ENCODE data around the gene GALNT10. TPM values are rescaled to one million over a fixed set of nuclear protein-coding genes. Genes with fewer than 3 reads are reported as not detected.

GALNT10 gene
- total RNA-seq, 1 experiment from 2014 or later = 18.6 TPM

GRCh38 chr5:154193701-154194121, 3.2 kb downstream of the GALNT10 start:
- H3K27ac ChIP-seq = no peak overlapping the region
- peaks cover 13% of the 10 kb centered on the region for H3K4me1 ChIP-seq

GRCh38 chr5:154194345-154195329, 4.1 kb downstream of the GALNT10 start:
- Histone ChIP-seq H3K27me3 (no peaks in the 10 kb centered on the region), H3K4me3 (no peak overlapping the region), H3K9me3 (replicated peaks) (no peaks in the 10 kb centered on the region), H3K4me1 (peaks cover 13% of the 10 kb centered on the region), H3K36me3 (peaks cover 2% of the 10 kb centered on the region; the same call in 1 of the 2 replicates), H3K27ac (no peak overlapping the region)
- peak; percentile 45 to 67 for DNase-seq

More at GRCh38 chr5:154193701-154194121, 3.2 kb downstream of the GALNT10 start:
- DNase-seq = no peak
- Histone ChIP-seq H3K36me3 (no peaks in the 10 kb centered on the region; the same call in 1 of the 2 replicates), H3K4me3 (no peak overlapping the region), H3K9me3 (replicated peaks) (no peaks in the 10 kb centered on the region), H3K27me3 (no peaks in the 10 kb centered on the region)

GRCh38 chr5:154196281-154196680, 5.7 kb downstream of the GALNT10 start:
- Histone ChIP-seq H3K4me3 (no peak overlapping the region), H3K27ac (no peak overlapping the region), H3K9me3 (replicated peaks) (no peaks in the 10 kb centered on the region), H3K27me3 (no peaks in the 10 kb centered on the region), H3K36me3 (peaks cover 4% of the 10 kb centered on the region; the same call in 1 of the 2 replicates), H3K4me1 (peaks cover 13% of the 10 kb centered on the region)
- no peak for DNase-seq

GRCh38 chr5:154196955-154197652, 6.6 kb downstream of the GALNT10 start:
- peaks cover 4% of the 10 kb centered on the region; the same call in 1 of the 2 replicates for H3K36me3 ChIP-seq
- peaks cover 13% of the 10 kb centered on the region for H3K4me1 ChIP-seq
- no peak overlapping the region for H3K4me3 ChIP-seq
- no peak overlapping the region for H3K27ac ChIP-seq
- no peak for DNase-seq
- no peaks in the 10 kb centered on the region for H3K9me3 ChIP-seq (replicated peaks)
- H3K27me3 ChIP-seq = no peaks in the 10 kb centered on the region

- H3K36me3 ChIP-seq = peaks cover 4% of the 10 kb centered on the region; the same call in 1 of the 2 replicates
- no peak overlapping the region for H3K4me3 ChIP-seq
- H3K9me3 ChIP-seq (replicated peaks) = no peaks in the 10 kb centered on the region
- H3K4me1 ChIP-seq = peaks cover 13% of the 10 kb centered on the region
- H3K27me3 ChIP-seq = no peaks in the 10 kb centered on the region
- DNase-seq = no peak
- H3K27ac ChIP-seq = no peak overlapping the region
Observed at GRCh38 chr5:154197801-154198491, 7.4 kb downstream of the GALNT10 start.

GRCh38 chr5:154198611-154199230, 8.2 kb downstream of the GALNT10 start:
- H3K27ac ChIP-seq = no peak overlapping the region
- peaks cover 13% of the 10 kb centered on the region for H3K4me1 ChIP-seq
- no peak for DNase-seq
- H3K4me3 ChIP-seq = no peak overlapping the region
- H3K9me3 ChIP-seq (replicated peaks) = no peaks in the 10 kb centered on the region
- H3K36me3 ChIP-seq = peaks cover 4% of the 10 kb centered on the region; the same call in 1 of the 2 replicates
- H3K27me3 ChIP-seq = no peaks in the 10 kb centered on the region

- H3K36me3 ChIP-seq = peaks cover 4% of the 10 kb centered on the region; the same call in 1 of the 2 replicates
- DNase-seq = no peak
- no peaks in the 10 kb centered on the region for H3K27me3 ChIP-seq
- peaks cover 7% of the 10 kb centered on the region for H3K4me1 ChIP-seq
- no peak overlapping the region for H3K4me3 ChIP-seq
- no peaks in the 10 kb centered on the region for H3K9me3 ChIP-seq (replicated peaks)
- H3K27ac ChIP-seq = no peak overlapping the region
Observed at GRCh38 chr5:154199263-154199662, 8.7 kb downstream of the GALNT10 start.

GRCh38 chr5:154199671-154200220, 9.2 kb downstream of the GALNT10 start:
- no peak for DNase-seq
- Histone ChIP-seq H3K9me3 (replicated peaks) (no peaks in the 10 kb centered on the region), H3K36me3 (peaks cover 4% of the 10 kb centered on the region; the same call in 1 of the 2 replicates), H3K27me3 (no peaks in the 10 kb centered on the region), H3K4me3 (no peak overlapping the region), H3K27ac (no peak overlapping the region), H3K4me1 (peaks cover 2% of the 10 kb centered on the region)

GRCh38 chr5:154200221-154200620, 9.7 kb downstream of the GALNT10 start:
- H3K27ac ChIP-seq = no peak overlapping the region
- no peaks in the 10 kb centered on the region for H3K9me3 ChIP-seq (replicated peaks)

GRCh38 chr5:154201108-154201769, 10.7 kb downstream of the GALNT10 start:
- no peak for DNase-seq
- H3K4me1 ChIP-seq = peaks cover 2% of the 10 kb centered on the region; the same call in 1 of the 2 replicates
- no peaks in the 10 kb centered on the region for H3K9me3 ChIP-seq (replicated peaks)
- no peak overlapping the region for H3K27ac ChIP-seq
- no peak overlapping the region for H3K4me3 ChIP-seq
- peaks cover 4% of the 10 kb centered on the region; the same call in 1 of the 2 replicates for H3K36me3 ChIP-seq
- no peaks in the 10 kb centered on the region for H3K27me3 ChIP-seq

More at GRCh38 chr5:154200221-154200620, 9.7 kb downstream of the GALNT10 start:
- Histone ChIP-seq H3K4me3 (no peak overlapping the region), H3K27me3 (no peaks in the 10 kb centered on the region), H3K36me3 (peaks cover 4% of the 10 kb centered on the region; the same call in 1 of the 2 replicates), H3K4me1 (peaks cover 2% of the 10 kb centered on the region; the same call in 1 of the 2 replicates)
- no peak for DNase-seq

GRCh38 chr5:154202379-154203260, 12.1 kb downstream of the GALNT10 start:
- no peak for DNase-seq
- no peaks in the 10 kb centered on the region for H3K9me3 ChIP-seq (replicated peaks)
- no peaks in the 10 kb centered on the region for H3K4me1 ChIP-seq
- H3K4me3 ChIP-seq = no peak overlapping the region
- H3K27me3 ChIP-seq = no peaks in the 10 kb centered on the region
- no peak overlapping the region for H3K27ac ChIP-seq
- peaks cover 4% of the 10 kb centered on the region; the same call in 1 of the 2 replicates for H3K36me3 ChIP-seq

- no peak overlapping the region for H3K4me3 ChIP-seq
- no peak overlapping the region for H3K27ac ChIP-seq
- H3K36me3 ChIP-seq = peaks cover 4% of the 10 kb centered on the region; the same call in 1 of the 2 replicates
- H3K4me1 ChIP-seq = no peaks in the 10 kb centered on the region
- DNase-seq = no peak
- H3K27me3 ChIP-seq = no peaks in the 10 kb centered on the region
- H3K9me3 ChIP-seq (replicated peaks) = no peaks in the 10 kb centered on the region
Observed at GRCh38 chr5:154203798-154204578, 13.5 kb downstream of the GALNT10 start.
